Erythroblast (primary cell): ENCODE results near the gene WNT9A.

Source experiments
- DNase-seq, 2 experiments: peaks; one replicate each; lab custom pipeline; 2025; lab: John Stamatoyannopoulos, UW
- GATA1 ChIP-seq: IDR thresholded peaks from 2 replicates; pipeline ENCODE4 v1.6.1; 2011; ENCODE audit warnings: low read depth, mild to moderate bottlenecking, control low read depth, low read length, moderate library complexity
- POLR2A ChIP-seq: IDR thresholded peaks from 2 replicates; pipeline ENCODE4 v1.6.1; 2011; ENCODE audit warnings: mild to moderate bottlenecking, low read length

WNT9A gene

DNA sequence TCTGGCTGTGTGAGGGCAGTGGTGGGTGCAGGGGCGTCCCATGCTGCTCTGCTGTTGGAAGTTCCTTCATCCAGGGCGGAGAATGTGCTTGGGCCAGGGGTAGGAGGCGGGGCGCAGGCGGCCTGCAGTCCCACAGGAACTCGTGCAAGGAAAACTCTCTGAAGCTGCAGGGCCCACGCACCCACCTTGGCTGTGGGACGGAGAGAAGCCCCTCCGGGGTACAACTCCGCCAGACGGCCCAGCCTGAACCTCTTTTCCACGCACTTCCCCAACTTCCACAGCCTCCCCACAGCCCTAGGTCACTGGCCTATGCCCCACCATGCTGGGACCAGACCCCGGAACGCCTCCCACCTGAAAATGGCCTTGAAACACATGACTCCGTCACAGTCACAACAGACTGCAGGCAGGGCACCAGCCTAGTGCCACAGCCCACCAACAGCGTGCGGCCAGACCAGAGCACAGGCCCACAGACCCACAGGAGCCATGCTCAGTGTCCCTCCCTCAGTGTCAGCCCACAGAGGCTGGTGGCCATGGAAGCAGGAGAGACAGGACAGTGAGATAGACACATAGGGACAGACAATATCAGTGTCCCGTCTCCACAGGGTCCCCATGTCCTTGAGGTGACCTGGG lies 47.8 kb downstream of the WNT9A start:
- DNase-seq = no peak
- TF ChIP-seq GATA1 (no peak), POLR2A (no peak)

DNA sequence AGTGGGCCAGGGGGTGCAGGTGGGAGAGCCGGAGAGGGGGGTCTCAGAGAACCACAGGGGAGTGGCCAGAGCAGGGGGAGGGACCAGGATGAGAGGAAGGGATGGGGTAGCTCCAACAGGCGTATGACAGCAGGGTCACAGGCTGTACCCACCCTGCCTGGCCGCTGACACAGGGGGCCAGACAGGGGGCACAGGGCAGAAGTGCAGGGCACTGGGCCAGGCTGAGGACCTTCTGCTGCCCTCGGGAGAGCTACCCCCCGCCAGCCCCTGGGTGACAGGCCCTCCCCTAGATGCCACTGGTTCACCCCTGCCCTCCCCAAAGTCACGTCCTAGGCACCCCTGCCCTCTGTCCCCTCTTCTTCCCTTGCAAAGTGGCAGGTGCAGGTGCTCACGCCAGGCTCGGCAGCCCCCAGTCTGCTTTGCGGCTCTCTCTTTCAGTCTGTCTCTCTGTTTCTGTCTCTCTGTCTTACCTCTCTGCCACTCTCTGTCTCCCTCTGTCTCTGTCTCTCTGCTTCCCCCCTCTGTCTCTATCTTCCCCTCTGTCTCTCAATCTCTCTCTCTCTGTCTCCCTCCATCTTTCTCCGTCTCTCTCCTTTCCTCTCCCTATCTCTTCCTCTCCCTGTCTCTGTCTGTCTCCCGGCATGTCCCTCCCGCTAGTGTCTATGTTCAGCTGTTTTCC lies 48.5 kb downstream of the WNT9A start:
- DNase-seq = no peak
- TF ChIP-seq POLR2A = no peak
- TF ChIP-seq GATA1 = no peak

DNA sequence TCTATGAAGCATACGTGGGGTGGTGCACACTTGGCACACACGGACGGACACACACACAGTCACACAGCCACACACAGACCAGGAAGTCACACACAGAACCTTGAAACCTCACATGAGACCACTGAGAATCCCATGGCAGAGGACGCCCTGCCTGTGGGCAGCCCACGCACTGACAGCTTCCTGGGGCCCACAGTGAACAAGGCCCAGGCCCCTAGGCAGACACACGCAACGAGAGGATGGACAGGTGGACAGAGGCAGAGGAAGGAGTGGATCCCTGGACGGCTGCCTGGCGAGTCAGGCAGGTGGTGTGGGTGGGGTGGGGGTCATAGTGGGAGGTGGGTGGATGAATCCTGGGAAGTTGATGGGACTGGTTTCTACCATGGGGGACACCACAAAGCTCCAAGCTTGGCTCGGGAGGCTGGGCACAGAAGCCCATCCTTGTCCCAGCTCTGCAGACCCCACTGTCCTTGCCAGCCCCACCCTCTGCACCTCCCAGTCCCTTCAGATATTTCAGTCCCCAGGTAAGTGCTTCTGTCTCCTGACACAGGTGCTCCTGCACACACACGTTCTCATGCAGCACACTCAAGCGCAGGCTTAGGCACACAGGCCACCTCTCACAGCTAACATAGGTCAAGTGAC lies 49.1 kb downstream of the WNT9A start:
- DNase-seq = no peak
- TF ChIP-seq POLR2A (no peak), GATA1 (no peak)

DNA sequence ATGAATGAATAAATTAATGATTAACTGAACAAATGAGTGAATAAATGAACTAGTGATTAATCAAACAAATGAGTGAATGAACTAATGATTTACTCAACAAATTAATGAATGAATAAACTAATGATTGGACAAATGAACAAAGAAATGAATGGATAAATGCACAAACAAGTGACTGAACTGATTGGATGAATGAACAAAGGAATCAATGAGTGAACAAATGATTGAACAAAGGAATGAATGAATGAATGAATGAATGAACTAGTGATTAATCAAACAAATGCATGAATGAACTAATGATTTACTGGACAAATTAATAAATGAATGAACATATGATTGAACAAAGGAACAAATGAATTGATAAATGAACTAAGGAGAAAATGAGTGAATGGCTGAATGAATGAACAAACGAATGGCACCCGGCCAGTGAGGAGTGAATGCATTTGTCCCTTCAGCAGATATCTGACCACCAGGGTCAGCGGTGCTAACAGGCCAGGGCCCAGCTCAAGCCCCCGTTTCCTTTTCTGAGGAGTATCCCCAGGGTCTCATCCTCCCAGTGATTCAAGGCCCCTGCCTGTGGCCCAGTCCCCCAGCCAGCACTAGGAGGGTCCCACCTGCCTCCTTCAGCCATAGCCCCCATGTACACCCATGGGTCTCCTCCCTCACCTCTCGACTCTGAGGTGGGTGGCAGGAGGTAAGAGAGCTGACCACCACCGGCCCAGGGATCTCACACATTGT lies 49.9 kb downstream of the WNT9A start:
- no peak for DNase-seq
- no peak for TF ChIP-seq POLR2A
- TF ChIP-seq GATA1 = no peak

DNA sequence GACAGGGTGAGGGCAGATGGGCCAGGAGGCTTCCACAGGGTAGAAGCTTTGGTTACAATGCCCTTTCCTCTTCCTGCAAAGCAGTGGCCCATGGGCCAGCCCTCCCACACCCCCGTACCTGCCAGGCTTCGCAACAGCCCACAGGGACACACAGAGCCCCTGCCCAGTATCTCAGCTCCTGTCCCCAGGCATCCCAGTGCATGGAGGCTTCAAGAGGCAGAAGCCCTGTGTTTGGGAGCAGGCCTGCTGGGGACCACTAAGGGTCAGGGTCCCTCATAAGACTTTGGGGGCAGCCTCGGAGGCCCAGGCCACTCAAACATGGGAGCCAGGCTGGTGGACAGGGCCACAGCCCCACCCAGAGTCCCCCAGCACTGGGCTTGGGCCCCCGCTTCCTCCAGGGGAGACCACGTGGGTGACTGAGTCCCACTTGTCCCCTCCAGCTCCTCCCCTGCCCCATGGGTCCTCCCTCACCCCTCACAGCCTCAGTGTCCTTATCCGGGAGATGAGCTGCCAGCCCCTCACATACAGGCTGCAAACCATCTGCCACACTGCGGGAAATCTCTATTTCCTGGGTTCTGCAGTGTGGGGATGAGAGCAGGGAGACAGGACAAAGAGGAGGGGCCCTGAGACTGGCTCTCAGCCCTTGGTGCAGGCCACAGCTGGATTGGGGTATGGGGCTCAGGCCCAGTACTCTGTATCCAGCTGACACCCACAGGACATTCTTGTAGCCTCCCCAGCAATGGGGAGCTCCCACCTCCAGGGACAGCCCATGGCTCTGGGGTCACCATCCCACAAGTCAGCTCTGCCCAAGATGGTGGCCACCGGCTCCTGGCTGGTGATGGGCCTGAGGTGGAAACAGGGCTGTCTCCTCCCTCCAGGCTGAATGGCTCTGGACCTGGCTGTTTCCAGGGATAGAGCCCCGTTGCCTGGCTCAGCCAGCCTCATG lies 50.7 kb downstream of the WNT9A start:
- no peak for DNase-seq
- TF ChIP-seq GATA1 (no peak), POLR2A (no peak)

DNA sequence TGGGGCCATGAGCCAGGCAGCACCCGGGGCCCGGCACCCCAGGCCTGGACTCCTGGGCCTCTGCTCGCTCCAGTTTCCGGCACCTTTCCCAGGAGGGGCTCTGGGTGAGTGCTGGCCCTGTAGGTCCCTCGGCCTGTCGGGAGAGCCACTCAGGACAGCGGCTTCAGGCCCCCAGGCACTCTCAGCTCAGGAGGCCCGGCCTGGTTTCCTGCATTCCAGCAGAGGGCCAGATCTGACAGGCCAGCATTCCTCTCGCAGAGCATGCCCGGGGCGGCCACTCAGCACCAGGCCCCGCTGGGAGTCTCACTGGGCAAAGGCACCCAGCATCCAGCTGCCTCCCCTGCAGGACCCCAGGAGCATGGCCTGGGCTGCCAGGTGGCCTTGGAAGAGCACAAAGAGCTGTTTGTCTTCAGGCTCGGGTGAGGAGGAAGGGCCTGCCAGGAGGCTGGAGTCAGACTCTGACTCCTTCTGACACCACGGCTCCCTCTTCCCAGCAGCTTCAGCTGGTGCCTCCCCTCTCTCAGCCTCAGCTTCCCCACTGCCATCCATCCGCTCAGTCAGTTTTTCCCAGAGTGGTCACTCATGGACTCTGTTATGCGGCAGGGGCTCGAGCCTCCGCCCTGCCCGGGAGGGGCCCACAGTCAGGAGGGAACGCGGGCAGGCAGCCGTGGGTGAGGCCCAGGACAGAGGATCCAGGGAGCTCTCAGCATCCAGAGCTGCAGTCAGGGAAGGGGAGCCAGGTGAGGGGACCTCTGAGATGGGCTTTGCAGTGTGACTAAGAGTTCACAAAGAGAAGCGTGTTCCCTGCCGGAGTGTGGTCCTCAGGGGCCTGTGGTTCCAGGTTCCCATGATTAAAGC lies 51.7 kb downstream of the WNT9A start:
- TF ChIP-seq POLR2A (no peak), GATA1 (no peak)
- no peak for DNase-seq

DNA sequence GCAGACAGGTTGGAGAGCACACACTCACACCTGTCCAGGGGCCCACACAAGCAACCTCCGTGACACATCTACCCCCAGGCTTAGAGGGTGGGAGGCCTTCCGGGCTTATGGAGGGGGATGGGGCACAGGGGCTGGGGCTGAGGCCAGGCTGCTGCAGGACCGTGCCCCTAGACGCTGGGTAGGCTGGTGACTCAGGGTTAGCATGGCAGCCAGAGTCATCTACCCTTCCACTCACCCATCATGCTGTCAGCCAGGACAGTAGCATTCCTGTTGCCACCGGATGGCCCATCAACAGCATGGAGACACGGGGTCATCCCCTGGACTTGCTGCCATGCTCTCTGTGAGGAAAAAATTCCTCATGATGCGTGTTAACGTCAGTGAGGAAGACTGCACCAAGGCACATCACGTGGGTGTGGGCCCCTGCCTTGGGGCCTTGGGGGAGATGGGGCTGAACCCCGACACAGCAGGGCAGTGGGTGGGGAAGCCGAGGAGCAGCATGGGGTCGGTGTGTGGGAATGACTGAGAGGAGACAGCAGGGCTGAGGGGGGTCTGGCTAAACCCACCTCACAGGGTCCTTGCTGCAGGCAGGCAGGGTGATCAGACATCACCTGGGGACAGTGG lies 52.8 kb downstream of the WNT9A start:
- DNase-seq = no peak
- TF ChIP-seq POLR2A (no peak), GATA1 (no peak)

DNA sequence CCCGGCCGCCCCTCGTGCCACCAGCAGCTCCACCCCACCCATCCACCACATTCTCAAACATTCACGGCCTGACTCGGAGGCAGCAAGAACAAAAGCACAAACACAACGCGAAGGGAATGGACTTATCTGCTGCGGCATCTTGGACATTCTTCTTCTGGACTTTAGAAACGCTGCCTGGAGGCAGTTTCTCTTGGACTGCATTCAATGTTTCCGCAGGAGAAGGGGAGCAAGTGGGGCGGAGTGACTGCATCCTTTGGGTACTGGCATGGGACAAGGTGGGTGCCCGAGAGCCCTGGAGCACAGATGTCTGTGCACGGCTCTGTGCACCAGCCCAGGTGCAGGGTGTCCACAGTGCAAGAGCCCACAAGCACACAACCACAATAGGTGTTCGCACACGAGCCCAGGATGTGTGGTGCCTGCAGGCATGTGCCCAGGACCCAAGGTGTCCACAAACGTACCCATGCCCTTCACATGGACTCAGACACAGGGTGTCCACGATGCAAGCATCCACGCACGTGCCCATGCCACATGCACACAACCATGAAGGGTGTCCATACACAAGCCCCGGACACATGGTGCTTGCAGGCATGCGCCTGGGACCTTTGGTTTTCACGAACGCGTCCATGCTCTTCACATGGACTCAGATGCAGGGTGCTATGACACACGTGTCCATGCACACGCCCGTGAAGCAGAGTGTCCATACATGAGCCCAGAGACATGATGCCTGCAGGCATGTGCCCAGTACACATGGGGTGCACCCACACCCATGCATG lies 53.6 kb downstream of the WNT9A start:
- no peak for TF ChIP-seq GATA1
- no peak for TF ChIP-seq POLR2A
- no peak for DNase-seq

DNA sequence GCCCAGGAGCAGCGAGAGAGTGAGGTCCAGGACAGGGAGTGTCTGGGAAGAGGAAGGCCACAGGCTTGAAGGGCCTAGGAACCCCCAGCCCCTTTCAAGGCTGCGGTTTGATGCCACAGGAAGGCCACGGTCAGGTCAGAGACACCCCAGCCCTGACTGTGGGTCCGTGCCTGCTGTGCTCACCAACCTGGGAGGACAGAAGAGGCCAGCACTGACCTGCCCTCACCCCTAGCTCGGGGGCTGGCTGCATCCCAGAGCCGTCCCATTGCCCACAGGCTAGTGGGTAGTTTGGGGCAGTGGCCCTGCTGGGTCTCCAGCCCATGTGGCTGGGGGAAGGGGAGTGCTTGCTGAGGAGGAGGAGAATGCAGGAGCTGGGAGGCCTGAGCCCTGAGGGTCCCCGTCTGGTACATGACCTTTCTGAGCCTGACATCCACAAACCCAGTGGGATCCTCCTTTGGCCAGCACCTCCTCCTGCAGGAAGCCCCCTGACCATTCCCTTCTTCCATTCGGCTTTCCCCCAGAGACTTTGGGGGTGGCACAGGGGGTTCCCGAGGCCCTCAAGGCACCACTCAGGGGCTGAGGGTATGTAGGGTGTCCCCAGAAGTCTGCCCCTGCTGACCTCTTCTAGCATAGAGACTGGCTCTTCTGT lies 54.3 kb downstream of the WNT9A start:
- no peak for DNase-seq
- TF ChIP-seq GATA1 = no peak
- no peak for TF ChIP-seq POLR2A

DNA sequence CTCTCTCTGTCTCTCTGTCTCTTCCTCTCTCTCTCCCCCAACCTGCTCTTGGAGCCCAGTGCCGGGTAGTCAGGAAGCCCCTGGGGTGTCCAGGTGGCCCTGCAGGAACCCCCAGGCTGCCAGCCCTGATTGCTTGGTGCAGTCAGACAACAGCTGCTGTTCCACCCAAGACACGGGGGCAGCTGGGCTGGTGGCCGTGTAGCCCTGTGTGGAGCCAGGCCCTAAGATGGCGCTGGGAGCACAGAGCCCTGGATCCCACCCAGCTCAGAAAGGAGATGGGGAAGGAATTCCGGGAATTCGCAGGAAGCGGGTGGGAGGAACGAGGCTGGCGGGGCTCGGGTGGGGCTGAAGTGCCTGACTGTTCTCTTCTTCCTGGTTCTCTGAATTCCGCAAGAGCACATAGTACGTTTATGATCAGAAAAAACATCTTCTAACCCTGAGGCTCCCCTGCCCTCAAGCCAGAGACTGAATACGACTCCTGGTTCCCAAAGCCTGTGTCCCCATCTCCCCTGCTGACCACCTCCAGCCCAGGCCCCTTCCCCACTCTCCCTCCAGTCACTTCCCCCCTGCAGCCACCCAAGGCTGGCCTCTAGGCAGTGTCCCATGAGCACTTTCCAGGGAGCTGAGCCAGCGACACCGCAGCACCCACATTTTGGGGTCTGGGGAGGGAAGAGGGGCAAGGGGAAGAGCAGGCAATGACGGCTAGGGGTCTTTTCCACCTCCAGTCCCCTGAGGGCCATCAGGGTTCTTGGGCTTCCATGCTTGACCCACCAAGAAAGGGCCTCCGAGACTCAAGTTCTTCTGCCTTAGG lies 55.0 kb downstream of the WNT9A start:
- DNase-seq = no peak
- no peak for TF ChIP-seq POLR2A
- TF ChIP-seq GATA1 = no peak
